GM18517 (cell line): ENCODE measurements around the gene FSCN2.

Experiments
- ATAC-seq: cut with Tn5 transposase; IDR thresholded peaks from one replicate; pipeline ENCODE4 v1.9.1; 2021; ENCODE audit warnings: mild to moderate bottlenecking, moderate library complexity; ENCODE audit not compliant: unreplicated experiment

FSCN2 gene

GRCh38 chr17:81511804-81512561 is 16.2 kb upstream of the FSCN2 start:
- peak; percentile 1 for ATAC-seq

DNA sequence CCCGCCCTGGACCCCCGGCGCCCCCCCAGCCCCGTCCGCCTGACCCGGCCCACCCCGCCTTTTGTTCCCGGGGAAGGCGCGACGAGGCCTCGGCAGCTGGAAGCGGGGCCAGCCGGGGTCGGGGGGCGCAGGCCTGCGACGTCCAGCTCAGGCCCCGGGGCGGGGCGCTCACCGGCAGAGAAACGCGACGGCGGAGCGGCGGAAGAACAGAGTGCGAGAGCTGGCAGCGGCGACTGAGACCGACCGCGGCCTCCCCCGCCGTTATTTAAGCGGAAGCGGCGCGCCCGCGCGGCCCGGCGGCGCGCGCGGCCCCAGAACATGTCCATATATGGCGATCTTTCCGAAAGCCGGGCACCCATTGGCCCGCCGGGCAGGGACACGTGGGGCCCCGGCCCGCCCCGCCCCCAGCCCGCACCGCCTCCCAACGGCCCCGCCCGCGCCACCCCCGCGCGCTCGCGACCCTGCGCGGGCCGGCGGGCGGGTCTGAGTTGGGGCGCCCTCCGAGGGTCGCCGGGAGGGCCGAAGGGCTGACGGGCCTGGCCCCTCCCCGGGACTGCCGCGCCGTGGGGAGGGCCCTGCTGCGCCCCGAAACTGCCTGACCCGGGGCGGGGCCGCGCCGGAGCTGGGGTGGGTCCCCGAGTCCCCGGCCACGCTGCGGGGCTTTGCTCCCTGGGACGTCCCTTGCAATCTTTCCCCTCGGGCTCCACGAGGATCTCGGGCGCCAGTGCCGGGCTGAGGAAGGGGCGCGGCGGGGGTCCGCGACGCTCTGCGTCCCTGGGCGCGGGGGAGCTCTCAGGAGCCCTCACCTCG is 15.4 kb upstream of the FSCN2 start, which contains the start of gene ACTG1:
TSS of gene ACTG1 (minus strand) at position 238 of the 810 bp plus-strand sequence. CDS start 445 bp downstream, outside the sequence.
- peak; percentile 35 for ATAC-seq

GRCh38 chr17:81513372-81513752 is 14.8 kb upstream of the FSCN2 start:
- ATAC-seq = no peak

DNA sequence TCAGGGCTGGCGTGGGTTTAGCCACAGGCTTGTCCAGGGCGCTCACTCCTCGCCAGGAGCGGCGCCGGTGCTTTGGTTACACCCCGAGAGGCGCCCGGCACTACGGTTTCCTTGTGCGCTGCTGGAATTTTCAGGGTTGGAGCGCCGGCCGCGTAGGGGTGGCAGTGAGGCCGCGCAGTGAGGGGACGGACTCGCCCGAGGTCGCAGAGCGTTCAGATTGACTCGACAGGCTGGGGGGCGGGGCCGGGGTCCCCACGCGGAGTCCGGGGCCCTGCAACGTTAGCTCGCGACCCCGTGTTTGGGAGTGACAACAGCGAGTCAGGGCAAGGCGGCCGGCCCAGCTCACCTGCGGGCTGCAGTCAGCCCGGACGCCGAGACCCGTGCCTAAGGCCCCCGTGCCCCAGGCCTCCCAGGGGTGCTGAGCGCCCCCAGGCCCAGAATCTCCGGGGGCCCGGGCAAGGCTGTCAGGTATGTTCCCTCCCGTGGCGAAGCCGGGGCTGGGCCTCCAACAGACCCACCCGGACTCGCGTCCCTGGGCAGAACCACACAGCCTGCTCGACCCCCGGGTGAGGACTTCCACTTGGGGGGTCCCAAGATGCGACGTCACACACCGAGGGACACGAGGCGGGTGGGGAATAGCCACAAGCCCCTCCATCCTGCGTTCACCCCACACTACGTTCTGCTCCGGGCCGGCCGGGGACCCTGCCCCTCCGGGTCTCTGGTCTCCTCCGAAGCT is 14.3 kb upstream of the FSCN2 start:
- no peak for ATAC-seq

GRCh38 chr17:81514489-81514738 is 13.8 kb upstream of the FSCN2 start:
- no peak for ATAC-seq

GRCh38 chr17:81514739-81515529 is 13.2 kb upstream of the FSCN2 start:
- no peak for ATAC-seq

DNA sequence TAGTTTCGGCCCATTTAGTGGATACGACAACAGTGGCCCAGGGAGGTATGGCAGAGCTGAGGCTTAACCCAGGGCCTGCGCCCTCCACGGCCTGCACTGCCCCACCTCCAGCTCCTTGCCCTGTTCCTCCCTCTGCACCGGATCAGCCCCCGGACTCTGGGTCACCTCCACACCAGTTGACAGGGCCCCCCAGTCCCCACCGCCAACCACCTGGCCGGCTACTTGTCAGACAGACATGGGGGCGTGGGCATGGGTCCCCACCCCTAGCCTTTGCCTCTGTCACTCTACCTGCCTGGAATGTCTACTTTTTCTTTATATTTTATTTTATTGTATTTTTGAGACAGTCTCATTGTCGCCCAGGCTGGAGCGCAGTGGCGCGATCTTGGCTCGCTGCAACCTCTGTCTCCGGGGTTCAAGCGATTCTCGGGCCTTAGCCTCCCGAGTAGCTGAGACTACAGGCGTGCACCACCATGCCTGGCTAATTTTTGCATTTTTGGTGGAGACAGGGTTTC is 12.6 kb upstream of the FSCN2 start:
- no peak for ATAC-seq

DNA sequence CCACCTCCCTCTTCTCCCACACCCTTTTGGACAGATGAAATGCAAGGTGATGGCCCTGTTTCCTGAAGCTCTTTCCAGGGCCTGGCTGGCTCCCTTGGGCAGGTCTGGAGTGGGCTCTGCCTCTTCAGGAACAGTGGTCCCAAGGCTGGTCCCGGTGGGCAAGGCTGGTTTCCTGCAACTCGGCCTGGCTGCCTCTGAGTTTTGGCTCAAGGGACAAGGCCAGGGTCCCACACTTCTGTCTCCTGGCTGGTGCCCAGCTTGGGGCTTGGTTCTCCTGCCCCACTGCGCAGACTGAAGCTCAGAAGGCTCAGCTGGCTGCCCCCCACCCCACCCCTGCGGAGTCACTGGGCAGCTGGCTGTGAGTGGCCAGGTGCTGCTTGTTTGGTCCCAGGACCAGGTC is 11.7 kb upstream of the FSCN2 start:
- no peak for ATAC-seq

DNA sequence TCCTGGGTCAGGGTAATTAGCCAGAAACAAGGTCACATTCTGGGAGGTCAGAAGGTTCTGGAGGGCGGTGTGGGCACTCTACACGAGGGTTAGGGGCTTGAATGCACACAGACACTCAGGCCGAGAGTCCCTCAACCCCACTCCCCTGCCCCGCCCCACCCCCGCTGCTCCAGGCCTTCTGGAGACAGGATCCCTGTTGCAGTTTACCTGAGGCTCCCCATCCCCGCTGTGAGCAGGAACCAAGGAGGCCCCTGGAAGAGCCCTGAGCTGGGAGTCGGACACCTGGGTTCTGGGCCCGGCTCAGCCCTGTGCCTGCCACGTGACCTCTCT is 11.2 kb upstream of the FSCN2 start:
- ATAC-seq = no peak

- no peak for ATAC-seq
Observed at GRCh38 chr17:81517339-81518112, 10.7 kb upstream of the FSCN2 start.

DNA sequence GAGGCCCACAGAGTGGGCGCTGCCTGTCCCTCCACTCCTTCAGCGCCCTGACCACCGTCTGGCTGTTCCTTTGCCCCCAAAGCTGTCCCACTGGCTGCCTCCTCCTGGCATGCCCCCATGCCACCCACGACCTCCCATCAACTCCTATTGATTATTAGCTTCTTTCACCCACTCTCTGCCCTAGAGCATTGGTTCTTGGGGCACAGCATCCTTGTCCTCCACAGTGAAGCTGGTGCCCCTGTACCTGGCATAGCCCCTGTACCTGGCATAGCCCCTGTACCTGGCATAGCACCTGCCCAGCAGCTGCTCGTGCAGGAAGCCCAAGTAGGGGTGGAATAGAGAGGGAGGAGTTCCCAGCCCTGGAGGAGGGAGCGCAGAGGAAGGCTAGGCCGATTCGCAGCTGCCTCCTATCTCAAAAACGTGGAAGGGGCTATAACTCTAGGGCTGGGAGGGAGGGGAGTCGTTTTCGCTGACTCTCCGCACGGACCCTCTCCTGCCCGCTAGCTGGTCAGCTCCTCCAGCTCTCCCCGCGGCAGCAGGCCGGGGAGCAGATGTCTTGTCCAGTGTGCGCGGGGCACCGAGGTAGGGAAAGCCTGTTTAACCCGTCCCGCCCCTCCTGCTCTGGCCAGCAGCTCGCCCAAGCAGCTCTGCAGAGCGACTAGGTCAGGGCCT is 9.9 kb upstream of the FSCN2 start:
- no peak for ATAC-seq

GRCh38 chr17:81518785-81519283 is 9.3 kb upstream of the FSCN2 start:
- ATAC-seq = no peak

DNA sequence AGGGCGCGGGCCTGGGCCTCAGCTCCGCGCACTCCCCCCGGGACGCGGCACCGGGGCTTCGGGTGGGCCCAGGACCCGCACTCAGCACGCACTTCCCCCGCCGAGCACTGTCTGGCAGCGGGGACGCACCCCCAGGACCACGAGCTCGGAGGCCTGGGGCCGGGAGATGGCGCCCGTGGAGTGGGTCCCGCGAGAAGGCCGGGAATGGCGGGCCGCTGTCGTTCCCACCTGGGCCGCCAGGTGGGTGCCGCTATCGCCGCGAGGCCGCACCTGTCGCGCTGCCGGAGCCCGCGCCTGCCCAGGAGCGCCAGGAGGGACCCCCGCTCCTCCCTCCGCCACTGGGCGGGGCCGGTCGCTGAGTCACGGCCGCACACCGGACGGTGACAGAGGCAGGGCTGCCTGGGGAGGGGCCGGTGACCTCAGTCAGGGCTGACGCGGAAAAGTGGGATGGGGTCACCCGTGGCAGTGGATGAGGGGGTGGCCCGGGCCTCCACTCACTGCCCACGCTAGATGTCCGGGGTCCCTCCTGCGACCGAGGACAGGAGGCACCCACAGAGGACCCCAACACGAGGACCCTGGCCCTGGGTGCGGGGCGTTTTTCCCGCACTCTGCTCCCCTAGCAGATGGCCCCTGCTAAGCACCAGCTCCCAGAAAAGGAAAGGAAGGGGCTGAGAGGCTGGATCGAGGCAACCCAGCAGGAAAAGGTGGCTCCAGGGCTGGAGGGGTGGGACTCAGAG is 8.7 kb upstream of the FSCN2 start:
- ATAC-seq = no peak

GRCh38 chr17:81520021-81520901 is 7.9 kb upstream of the FSCN2 start:
- no peak for ATAC-seq

DNA sequence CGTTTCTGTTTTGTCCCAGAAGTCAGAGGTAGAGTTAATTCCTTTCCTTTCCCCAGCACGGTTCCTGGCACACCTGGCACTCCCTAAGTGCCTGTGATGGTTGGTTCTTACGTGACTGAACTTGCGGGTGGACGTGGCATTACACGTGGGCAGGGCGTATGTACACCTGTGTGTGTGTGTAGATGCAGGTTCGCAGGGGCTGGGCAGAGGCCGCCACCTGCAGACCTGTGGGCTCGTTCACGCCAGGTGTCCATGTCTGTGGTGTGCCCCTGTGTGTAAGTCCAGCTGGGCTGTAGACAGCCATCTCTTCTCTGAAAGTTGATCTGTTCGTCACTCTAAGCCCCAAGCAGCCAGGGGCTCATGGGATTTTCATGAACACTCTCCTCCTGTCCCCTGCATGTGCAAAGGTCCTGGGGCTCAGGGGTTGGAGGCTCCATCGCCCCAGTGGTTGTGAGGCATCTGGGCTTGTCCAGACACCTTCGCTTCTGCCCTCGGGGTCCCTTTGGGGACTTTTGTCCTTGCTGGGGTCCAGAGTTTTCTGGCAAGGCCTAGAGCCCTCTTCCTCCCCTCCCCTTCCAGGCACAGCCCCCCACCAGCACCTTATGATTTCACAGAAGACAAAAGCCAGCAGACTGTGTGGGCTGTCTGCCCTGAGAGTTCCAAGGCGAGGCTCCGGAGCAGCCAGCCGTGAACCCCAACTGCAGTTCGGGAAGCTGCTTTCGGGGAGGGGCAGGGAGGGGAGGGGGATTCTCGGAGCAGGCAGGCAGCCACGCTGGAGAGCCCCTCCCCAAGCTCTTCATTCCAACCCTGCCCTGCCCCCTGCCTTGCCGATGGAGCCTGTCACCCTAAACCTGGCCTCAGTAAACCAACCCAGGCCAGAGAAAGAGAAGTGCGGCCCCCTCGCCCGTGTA is 5.4 kb upstream of the FSCN2 start:
- no peak for ATAC-seq

DNA sequence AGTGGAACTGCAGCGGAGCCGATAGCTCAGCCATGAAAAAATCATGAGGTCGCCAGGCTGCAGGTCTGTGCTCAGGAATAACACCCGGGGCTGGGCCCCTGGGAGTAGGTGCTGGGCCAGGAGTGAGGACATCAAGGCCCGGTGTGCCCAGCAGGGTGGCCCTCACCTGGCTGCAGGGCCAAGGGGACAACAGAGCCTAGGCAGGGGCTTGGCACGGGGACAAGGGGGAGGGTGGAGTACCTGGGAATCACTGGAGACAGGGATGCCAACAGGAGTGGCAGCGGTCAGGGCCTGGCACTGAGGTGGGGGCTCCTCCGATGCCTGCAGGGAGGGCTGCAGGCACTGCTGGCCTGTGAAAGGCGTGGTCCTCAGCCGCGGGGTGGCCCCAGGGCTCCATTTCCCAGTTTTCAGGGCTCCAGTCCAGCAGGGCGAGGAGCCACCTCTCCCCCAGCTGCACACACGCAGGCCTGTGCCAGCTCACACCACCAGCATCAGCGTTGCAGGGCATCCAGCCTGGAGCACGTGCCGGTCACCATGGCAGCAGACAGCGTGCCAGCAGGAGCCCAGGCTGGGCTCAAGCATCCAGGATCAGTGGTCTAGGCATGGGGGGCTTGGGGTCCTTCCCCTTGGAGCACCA is 4.7 kb upstream of the FSCN2 start:
- ATAC-seq = no peak
